SKM-1 treated with dmso at 0.1 percent for 144 hours (cell line): ENCODE data around the gene CTR9.
A peak's percentile ranks its signal among the peaks of the same experiment; 100 is the strongest.

Experiments
- DNase-seq: peaks from one replicate; lab custom pipeline; 2025; ENCODE audit not compliant: unreplicated experiment; lab: John Stamatoyannopoulos, UW

CTR9 gene

GRCh38 chr11:10742460-10743208 is 8.4 kb upstream of the CTR9 start:
- DNase-seq, result no peak

- DNase-seq, result no peak
These were observed 7.6 kb upstream of the CTR9 start for GRCh38 chr11:10743354-10744000.

GRCh38 chr11:10744206-10744605 is 6.8 kb upstream of the CTR9 start:
- no peak for DNase-seq

GRCh38 chr11:10746871-10747270 is 4.2 kb upstream of the CTR9 start:
- no peak for DNase-seq

GRCh38 chr11:10747733-10748132 is 3.3 kb upstream of the CTR9 start:
- no peak for DNase-seq

- DNase-seq, result no peak
These were observed 1.6 kb upstream of the CTR9 start for GRCh38 chr11:10749476-10749875.

- DNase-seq, result no peak
These were observed 515 bp downstream of the CTR9 start for GRCh38 chr11:10751581-10751940.

- DNase-seq, result no peak
These were observed 1.0 kb downstream of the CTR9 start for GRCh38 chr11:10752061-10752460.

GRCh38 chr11:10752486-10752885 is 1.4 kb downstream of the CTR9 start:
- DNase-seq, result no peak

GRCh38 chr11:10758957-10759356 is 7.9 kb downstream of the CTR9 start:
- peak; percentile 16 for DNase-seq

- no peak for DNase-seq
These were observed 10.1 kb downstream of the CTR9 start for GRCh38 chr11:10761085-10761698.

- DNase-seq, result peak; percentile 41
These were observed 11.1 kb downstream of the CTR9 start for GRCh38 chr11:10762185-10762584.

GRCh38 chr11:10762913-10763421 is 11.9 kb downstream of the CTR9 start:
- no peak for DNase-seq

- DNase-seq, result no peak
These were observed 12.7 kb downstream of the CTR9 start for GRCh38 chr11:10763766-10764165.

GRCh38 chr11:10764412-10764811 is 13.4 kb downstream of the CTR9 start:
- no peak for DNase-seq

GRCh38 chr11:10770626-10771254 is 19.7 kb downstream of the CTR9 start:
- peak; percentile 15 for DNase-seq

GRCh38 chr11:10771457-10771856 is 20.4 kb downstream of the CTR9 start:
- no peak for DNase-seq

GRCh38 chr11:10774811-10775210 is 23.8 kb downstream of the CTR9 start:
- DNase-seq, result no peak

- DNase-seq, result no peak
These were observed 26.3 kb downstream of the CTR9 start for GRCh38 chr11:10777393-10777793.

- peak; percentile 69 for DNase-seq
These were observed 26.8 kb downstream of the CTR9 start for GRCh38 chr11:10777806-10778205.

- DNase-seq, result no peak
These were observed 27.3 kb downstream of the CTR9 start for GRCh38 chr11:10778217-10778970.
